SKM-1 treated with dmso at 0.1 percent for 144 hours (cell line): ENCODE measurements around the gene BICRA.

ENCODE experiments used
- DNase-seq: peaks from one replicate; lab custom pipeline; 2025; ENCODE audit not compliant: unreplicated experiment; lab: John Stamatoyannopoulos, UW

The BICRA gene

DNA sequence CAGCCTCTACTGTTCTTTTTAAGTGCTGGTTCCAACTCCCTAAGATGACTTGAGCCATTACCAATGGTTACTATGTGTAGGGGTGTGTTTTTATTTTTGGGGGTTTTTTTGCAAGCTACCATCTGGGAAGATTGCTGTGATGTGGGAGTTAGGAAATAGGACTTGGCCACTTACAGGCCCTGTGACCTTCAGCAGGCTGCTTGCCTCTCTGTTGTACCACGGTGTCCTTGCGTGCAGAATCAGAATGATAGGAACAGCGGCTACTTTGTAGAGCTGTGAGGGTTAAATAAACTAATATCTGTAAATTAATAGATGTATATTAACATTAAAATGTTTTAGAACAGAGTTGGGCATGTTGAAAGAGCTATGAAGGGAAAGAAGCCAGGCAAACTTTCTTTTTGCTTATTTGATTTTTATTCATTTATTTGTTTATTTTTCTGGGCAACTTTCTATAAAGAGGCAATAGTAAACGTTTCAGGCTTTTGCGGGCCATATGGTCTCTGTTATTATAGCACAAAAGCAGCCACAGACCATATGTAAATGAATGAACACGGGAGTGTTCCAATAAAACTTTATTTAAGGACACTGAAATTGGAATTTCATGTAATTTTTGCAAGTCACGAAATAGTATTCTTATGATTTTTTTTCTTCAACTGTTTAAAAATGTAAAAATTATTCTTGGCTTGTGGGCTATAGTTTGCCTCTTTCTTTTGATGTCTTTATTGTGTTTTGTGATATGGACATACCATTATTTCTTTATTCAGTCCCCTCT lies 77.9 kb downstream of the BICRA start:
- DNase-seq, result no peak

DNA sequence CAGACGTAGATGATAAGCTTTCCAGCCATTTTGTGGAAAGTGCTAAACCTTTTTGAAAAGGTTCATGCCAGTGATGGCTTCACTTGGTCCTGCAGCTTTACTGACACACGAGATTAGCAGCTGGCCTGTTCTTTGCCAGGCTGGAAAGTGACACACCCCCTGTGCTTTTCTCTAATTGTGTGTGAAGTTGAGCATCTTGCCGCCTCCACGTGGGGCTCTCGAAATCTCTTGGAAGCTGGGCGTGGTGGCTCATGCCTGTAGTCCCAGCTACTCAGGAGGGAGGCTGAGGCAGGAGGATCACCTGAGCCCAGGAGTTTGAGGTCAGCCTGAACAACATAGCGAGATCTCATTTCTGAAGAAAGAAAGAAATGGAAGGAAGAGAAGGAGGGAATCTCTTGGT lies 79.0 kb downstream of the BICRA start:
- DNase-seq, result no peak

DNA sequence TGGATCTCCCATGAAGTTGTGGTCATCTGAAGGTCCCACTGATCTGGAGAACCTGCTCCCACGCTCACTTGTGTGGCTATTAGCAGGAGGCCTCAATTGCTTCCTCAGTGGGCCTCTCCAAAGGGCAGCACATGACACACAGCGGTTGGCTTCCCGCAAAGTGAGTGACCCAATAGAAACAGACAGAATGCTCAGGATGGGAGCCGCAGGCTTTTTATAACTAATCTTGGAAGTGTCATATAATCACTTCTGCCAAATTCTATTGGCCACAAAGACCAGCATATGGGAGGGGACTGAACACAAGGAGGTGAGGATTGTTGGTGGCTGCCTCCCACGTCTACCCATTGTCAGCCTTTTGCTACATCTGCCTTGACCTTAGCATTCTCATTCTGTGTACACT lies 82.2 kb downstream of the BICRA start:
- DNase-seq, result no peak

DNA sequence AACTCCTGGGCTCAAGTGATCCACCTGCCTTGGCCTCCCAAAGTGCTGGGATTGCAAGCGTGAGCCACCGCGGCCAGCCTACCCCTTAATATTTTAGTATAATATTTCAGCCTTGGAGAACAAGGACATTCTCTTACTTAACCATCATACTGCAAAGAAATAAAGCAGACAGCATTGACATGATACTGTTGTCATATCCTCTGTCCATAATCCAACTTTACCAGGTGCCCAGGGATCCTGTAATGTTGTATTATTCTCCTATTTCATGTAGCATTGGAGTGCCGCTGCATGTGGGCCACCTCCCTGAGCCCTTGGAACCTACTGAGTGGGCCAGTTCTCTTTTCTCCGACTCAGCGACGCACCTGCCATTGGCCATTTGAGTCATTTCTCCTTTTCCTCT lies 82.8 kb downstream of the BICRA start:
- no peak for DNase-seq

DNA sequence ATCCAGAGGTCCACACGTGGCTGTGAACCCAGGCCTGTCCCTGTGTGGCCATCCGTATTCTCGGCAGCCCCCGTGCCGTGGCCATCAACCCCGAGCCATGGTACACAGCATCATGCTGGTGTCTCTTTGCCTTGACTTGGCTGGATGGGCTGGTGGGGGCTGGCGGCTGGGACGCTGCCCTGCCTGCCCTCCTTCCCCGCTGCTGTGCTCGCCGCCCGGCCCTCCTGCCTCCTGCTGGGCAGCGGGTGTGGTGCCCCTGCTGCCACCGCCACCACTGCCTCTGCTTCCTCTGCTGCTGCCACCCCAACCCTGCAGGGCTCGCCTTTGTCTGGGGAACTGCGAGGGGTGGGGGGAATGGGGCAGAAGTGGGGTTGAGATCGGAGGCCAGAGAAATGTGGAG lies 84.6 kb downstream of the BICRA start:
- DNase-seq, result no peak

DNA sequence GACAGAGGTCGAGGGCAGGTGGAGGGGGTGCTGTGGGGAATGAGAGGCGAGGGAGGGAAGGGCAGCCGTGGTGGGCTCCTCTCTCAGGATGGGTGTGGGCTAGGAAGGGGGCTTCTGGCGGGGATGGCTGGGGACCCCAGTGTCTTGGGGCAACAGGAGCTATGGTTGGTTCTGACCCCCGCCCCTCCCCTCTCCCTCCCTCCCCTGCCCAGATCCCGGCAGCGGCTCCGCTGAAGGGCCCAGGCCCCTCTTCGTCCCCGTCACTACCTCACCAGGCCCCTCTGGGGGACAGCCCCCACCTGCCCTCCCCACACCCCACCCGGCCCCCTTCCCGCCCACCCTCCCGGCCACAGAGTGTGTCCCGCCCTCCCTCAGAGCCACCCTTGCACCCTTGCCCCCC lies 85.0 kb downstream of the BICRA start:
- DNase-seq, result no peak

DNA sequence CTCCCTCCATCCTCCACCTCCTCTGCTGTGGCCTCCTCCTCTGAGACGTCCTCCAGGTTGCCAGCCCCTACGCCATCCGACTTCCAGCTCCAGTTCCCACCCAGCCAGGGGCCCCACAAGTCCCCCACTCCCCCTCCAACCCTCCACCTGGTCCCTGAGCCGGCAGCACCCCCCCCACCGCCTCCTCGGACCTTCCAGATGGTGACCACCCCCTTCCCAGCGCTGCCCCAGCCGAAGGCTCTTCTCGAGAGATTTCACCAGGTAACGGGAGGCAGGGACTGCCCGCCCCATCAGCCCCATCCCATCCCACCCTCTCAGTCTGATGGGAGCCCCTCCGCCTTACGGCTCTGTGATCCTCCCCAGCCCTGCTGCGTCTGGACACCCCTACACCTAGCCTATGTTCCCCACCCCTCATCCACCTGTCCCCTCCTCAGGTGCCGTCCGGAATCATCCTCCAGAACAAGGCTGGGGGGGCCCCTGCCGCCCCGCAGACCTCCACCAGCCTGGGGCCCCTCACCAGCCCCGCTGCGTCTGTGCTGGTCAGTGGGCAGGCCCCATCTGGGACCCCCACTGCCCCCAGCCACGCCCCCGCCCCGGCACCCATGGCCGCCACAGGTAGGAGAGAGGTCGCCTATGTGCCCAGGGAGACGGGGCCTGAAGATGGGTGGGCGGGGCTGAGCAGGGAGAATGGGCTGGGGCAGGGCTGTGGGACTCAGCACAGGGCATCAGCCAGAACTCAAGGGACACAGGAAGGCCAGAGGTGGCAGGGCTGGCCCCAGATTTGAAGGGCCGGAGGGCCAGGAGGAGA lies 85.7 kb downstream of the BICRA start:
- DNase-seq, result no peak

DNA sequence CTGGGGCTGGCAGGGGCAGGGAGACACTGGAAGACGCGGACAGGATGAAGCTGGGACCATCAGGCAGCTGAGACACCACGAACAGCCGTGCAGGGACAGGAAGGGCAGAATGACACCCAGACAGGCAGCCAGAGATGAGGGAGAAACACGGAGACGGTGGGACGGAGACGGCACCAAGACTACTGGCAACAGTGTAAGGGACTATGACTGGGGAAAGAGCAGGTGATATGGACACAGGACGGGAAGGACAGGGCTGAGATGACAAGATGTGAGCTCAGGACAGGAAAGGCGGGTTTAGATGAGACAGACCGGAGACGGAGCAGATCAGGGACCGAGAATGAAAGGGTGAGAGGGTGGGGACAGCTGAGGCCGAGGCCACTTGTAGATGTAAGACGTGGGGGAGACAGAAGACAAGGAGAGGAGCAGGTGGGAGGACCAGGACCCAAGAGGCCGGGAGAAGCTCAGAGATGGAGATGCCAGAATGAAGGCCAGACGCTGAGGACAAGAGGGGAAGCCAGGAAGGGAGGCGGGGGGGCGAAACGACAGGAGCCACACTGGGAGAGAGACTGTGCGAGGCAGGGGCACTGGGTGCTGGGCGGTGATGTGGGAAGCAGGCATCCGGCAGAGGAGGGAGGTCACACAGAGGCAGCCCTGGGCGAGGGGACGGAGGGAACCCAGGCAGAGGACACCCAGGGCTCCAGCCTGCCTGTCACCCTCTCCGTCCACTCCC lies 86.8 kb downstream of the BICRA start:
- DNase-seq, result no peak

DNA sequence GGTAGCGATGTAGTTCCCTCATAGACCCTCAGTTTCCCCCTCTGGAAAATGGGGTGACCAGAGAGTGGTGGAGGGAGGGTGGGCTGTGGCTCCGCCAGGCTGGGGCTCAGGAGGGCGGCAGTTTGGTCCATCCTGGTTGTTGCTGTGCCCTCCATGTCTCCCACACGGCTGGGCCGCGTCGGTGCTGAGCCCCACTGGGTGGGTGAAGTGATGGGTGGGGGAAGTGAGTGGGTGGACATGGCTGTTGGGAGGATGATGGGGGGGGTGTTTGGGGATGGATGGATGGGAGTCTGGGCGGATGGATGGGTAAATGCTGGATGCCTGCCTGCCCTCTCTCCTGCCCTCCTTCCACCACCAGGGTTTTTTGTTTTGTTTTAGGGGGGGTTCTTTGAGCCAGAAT lies 87.7 kb downstream of the BICRA start:
- DNase-seq, result no peak

DNA sequence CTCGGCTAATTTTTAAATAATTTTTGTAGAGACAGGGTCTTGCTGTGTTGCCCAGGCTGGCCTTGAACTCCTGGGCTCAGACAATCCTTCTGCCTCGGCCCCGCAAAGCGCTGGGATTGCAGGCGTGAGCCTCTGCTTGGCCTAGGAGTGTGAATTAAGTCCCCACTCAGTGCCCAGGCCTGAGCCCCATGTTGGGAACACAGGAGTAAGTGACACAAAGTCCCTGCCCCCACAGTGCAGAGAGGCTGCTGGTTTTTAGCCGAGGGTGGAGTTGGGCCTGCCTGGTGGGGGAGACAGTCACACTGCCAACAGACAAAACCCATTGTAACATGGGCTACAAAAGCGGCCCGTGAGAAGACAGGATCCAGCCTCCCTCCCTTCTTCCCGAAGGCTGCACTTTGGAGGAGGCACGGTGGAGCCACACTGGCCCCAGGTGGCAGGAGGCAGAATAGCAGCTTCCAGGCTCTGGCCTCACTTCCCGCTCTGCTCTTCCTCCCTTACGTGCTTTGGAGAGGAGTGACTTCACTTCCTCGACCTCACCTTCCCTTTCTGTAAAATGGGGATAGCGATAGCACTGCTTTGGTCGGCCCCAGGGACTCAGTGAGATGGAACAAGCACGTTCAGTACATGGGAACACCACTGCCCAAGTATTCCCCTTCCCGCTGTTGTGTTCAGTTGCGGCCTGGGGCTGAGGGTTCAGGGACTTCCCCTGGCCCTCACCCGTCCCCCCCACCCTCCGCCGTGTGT lies 89.1 kb downstream of the BICRA start:
- peak; percentile 25 for DNase-seq

DNA sequence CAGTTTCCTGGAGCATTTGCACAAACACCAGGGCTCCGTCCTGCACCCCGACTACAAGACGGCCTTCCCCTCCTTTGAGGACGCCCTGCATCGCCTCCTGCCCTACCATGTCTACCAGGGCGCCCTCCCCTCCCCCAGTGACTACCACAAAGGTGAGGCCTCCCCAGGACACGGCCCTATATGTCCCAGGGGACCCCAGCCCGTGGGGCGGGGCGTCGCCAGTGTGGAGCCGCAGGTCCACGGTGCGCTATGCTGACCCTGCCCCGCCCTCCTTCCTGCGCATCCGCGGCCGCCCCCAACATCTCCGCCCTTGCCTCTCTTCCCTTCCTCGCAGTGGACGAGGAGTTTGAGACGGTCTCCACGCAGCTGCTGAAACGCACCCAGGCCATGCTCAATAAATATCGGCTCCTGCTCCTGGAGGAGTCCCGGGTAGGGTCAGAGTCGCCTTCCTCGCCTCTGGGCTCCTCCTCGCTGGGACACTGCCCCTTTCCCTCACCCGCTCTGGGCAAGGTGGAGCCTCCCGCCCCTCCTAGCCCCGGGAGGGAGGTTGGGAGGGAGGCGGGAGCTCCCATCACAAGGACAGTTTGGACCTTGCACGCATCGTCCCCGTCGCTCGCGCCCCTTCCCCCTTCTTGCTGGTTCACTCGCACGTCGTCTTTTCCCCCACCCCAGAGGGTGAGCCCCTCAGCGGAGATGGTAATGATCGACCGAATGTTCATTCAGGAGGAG lies 89.9 kb downstream of the BICRA start:
- DNase-seq, result no peak

DNA sequence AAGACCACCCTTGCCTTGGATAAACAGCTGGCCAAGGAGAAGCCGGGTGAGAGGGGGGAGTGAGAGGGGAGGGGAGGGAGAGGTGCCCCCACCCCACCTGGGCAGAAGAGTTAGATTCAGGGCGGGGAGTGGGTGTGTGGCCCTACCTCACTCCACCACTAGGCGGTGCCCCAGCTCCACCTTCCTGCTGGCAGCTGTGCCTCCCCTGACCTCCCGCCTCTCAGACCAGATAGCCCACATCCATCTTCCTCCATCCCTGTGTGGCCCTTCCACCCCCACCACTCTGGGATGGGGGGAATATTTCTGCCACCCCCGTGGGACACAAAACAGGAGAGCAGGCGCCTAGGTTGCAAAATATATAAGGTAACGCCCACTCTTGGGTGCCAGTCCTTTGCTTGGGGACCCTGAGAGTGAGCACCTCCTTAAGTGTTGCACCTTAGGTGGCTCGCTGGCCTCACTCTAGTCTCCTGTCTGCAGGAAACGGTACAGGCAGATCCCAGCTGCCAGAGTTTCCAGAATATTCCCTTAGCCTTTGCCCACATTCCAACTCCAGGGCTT lies 90.5 kb downstream of the BICRA start:
- no peak for DNase-seq

DNA sequence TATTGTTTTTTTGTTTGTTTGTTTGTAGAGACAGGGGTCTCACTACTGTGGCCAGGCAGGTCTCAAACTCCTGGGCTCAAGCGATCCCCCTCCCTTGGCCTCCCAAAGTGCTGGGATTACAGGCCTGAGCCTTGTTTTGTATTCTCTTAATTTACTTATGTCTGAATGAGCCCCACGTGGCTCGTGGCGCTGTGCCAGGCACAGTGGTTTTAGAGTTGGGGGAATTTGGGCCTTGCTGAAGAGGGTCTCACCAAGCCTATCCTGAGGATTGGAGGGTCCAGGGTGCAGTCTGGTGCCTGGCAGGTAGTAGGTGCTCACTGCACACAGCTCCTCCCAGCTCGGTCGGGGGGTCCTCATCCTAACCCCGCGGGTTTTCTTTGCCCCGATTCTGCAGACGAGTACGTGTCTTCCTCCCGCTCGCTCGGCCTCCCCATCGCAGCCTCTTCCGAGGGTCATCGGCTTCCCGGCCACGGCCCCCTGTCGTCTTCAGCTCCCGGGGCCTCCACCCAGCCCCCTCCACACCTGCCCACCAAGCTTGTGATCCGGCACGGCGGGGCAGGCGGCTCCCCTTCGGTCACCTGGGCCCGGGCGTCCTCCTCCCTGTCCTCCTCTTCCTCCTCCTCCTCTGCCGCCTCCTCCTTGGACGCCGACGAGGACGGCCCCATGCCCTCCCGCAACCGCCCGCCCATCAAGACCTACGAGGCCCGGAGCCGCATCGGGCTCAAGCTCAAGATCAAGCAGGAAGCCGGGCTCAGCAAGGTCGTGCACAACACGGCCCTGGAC lies 92.2 kb downstream of the BICRA start:
- no peak for DNase-seq

DNA sequence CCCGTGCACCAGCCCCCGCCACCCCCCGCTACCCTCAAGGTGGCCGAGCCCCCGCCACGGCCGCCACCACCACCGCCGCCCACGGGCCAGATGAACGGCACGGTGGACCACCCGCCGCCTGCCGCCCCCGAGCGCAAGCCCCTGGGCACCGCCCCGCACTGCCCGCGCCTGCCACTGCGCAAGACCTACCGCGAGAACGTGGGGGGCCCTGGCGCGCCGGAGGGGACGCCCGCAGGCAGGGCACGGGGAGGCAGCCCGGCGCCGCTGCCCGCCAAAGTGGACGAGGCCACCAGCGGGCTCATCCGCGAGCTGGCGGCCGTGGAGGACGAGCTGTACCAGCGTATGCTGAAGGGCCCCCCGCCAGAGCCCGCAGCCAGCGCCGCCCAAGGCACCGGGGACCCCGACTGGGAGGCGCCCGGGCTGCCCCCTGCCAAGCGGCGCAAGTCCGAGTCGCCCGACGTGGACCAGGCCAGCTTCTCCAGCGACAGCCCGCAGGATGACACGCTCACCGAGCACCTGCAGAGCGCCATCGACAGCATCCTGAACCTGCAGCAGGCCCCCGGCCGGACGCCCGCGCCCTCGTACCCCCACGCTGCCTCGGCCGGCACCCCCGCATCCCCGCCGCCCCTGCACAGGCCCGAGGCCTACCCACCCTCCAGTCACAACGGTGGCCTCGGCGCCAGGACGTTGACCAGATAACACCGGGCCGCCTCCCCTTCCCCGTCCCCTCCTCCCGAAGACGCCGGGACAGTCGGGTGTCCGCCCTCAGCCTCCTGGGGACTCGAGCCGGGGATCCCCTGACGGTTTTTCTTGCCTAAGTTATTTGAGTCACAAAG lies 93.0 kb downstream of the BICRA start:
- no peak for DNase-seq

DNA sequence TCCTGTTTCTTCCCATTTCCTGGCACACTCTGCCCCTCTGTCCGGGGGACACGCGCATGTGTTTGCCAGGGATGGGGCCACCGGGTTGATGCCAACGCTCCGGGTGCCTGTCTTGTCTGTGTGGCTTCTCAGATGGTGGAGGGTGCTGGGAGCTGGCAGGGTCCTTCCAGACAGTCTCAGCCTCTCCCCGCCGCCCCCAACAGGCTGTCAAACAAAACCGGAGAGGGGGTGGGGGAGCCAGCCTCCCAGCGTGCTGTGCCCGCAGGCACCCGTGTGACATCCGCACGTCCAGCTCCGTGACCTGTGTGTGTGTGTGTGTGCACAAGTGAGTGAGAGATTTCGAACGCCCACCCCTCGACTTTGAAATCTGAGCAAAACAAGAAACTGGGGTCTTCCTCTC lies 93.7 kb downstream of the BICRA start:
- DNase-seq, result no peak

DNA sequence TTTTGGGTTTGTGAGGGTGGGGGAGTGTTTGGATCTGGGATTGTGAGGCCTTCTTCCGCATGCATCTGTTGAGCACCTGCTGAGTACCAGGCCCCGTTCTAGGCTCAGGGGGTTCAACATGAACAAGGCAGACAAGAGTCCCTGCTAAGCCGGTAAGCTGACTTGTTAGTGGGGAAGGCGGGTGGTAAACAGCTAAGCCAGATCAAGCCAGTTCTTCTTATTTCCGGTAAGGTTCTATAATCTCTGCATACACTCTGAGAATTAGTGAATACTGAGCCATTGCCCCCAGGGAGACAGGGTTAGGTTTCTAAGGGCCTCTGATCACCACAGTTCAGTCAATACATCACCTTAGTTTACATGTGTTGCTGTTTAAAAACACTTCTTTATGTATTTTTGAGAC lies 94.4 kb downstream of the BICRA start:
- no peak for DNase-seq

DNA sequence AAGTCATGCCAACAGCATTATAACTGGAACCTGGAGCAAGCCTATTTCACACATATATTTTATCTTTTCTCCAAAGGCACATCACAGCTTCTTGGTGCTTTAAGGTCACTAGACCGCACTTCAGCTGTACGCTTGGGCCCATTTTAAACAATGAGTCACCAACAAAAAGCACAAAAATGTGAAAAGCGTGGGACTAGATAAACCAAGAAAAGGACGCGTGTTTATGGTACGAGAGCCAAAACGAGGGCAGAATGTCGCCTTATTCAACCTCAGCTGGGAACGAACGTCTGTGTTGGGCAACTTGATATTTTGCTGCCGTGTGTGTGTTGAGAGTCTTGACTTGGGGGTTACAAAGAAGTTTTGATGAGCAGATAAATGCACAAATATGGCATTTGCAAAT lies 95.1 kb downstream of the BICRA start:
- no peak for DNase-seq

DNA sequence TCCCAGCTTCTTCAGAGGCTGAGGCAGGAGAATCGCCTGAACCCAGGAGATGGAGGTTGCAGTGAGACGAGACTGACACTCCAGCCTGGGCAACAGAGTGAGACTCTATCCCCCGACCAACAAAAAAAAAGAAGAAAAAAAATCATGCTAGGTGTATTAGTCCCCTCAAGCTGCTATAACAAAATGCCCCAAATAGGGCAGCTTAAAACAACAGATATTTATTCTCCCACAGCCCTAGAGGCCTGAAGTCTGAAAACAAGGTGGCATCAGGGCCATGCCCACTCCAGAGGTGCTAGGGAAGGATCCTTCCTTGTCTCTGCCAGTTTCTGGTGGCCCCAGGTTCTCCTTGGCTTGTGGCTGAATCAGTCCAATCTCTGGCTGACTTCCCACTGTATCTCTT lies 95.7 kb downstream of the BICRA start:
- no peak for DNase-seq
